Stomach (tissue), 4 donors: ENCODE data around the gene DUSP18.

ENCODE experiments used
- CTCF ChIP-seq, 7 experiments: fragments of 450-650 bp in 4 of 7; fragments of 200-600 bp in 3 of 7; sonication (generic) in 3 of 7; IDR thresholded peaks; one replicate each; pipeline ENCODE4 v1.5.1; 2016 to 2019; ENCODE audit warnings: antibody characterized with exemption in 7 of 7, control low read depth in 2 of 7, mild to moderate bottlenecking in 1 of 7
- EP300 ChIP-seq: sonication (generic); formaldehyde crosslinking; IDR thresholded peaks from one replicate; pipeline ENCODE4 v1.6.1; 2017; ENCODE audit warnings: antibody characterized with exemption
- POLR2A ChIP-seq, 4 donors: fragments of 450-650 bp; IDR thresholded peaks; one replicate each; pipeline ENCODE4 v1.6.1; 2016; ENCODE audit warnings: antibody characterized with exemption in 4 of 4, control low read depth in 2 of 4, mild to moderate bottlenecking in 1 of 4, moderate library complexity in 1 of 4

DNA sequence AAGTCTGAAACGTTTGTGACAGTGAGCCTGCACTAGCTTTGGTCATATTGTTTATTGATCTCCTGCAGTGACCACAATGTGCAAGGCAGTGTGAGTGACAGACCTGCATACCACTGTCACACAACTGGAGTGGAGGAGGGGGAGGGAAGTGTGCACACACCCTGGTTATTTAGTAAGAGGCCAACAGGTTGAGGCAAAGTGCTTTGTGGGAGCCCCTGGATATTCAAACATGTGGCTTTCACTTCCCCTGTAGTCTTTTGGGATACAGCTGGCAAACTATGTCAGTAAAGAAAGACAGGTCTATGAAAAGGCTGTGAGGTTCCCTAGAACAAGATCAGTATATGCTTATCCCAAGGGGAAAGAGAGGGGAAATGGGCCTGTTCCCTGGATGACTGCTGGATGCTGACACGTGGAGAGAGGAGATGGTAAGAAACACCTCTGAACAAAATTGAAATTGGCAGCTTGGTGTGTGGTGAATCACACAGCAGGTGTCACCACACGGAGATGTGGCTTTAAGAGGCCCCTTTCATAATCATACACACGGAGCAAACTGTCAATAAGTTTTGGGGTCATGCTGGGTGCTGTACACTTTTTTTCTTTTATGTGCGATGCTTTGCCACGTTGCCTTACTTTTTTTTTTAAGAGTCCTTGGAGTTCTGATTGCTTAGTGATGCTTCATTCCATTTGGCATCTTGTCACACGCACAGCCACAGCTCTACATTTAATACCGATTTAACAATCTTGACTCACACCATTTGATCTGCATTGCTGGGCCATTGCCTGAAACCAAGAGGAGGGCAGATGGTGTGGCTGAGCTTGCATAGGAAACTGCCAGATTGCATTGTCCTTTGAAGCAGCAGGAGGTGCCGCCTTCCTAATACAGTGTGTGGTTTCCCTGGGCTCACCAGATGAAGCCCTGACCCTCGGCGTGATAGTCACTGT lies 38.3 kb upstream of the DUSP18 start:
- TF ChIP-seq POLR2A (IDR thresholded peaks at IDR 0.05) (no peak), CTCF (IDR thresholded peaks at IDR 0.05) (no peak), EP300 (no peak)
